ENCODE measurements around the gene ELL.
A peak's percentile ranks its signal among the peaks of the same experiment; 100 is the strongest.

Gene ELL

GRCh38 chr19:18558202-18558555, 36.3 kb upstream of the ELL start:
- peak overlapping the region; percentile 82 for H3K56ac ChIP-seq (ENCODE audit: low read length)
- no peak overlapping the region for H2AK5ac ChIP-seq (ENCODE audit: low read length)
- H3K4me1 ChIP-seq (ENCODE audit: control insufficient read depth, low read depth, low read length), result peaks cover 1% of the 10 kb centered on the region
- H4K5ac ChIP-seq (ENCODE audit: low read length), result no peak overlapping the region
- H3K4ac ChIP-seq (ENCODE audit: low read depth, low read length), result peak overlapping the region; percentile 88
- peak overlapping the region; percentile 87 for H3K4me3 ChIP-seq (ENCODE audit: low read length)
- peaks cover 12% of the 10 kb centered on the region for H3K79me1 ChIP-seq (ENCODE audit: low read length)
- no peak overlapping the region for H2BK120ac ChIP-seq (ENCODE audit: low read depth, low read length)
- peaks cover 16% of the 10 kb centered on the region for H3K79me2 ChIP-seq (ENCODE audit: control insufficient read depth, insufficient read depth, low read length)
- H3K23ac ChIP-seq (ENCODE audit: low read length), result no peak overlapping the region
- no peak overlapping the region for H4K8ac ChIP-seq (ENCODE audit: low read depth, low read length)
- H3K36me3 ChIP-seq (ENCODE audit: control insufficient read depth, insufficient read depth, low read length), result peaks cover 2% of the 10 kb centered on the region
- no peak overlapping the region for H2BK5ac ChIP-seq (ENCODE audit: low read length)
- peak overlapping the region; percentile 40 for H3K4me2 ChIP-seq (ENCODE audit: low read length)
- DNase-seq, result no peak
- no peaks in the 10 kb centered on the region for H3K27me3 ChIP-seq (ENCODE audit: insufficient read depth, low read length, poor library complexity)
- no peak overlapping the region for H3K27ac ChIP-seq (ENCODE audit: low read depth, low read length)
- H3K9ac ChIP-seq (ENCODE audit: low read length), result peak overlapping the region; percentile 72
- no peak overlapping the region for H2BK15ac ChIP-seq (replicated peaks; ENCODE audit: low read depth)
- H3K18ac ChIP-seq (ENCODE audit: low read length), result peak overlapping the region; percentile 72
- no CpG with 5 or more reads among the region's 11 CpGs for WGBS (ENCODE audit: extremely low coverage, insufficient coverage, low lambda C conversion rate)

- no peak within 1 kb of the TSS for H2BK5ac ChIP-seq (ENCODE audit: low read length)
- whole genome bisulfite sequencing (ENCODE audit: extremely low coverage, insufficient coverage, low lambda C conversion rate), result no CpG with 5 or more reads among the region's 58 CpGs
- no peak within 1 kb of the TSS for H4K5ac ChIP-seq (ENCODE audit: low read length)
- peaks cover 16% of the 10 kb centered on the region for H3K79me2 ChIP-seq (ENCODE audit: control insufficient read depth, insufficient read depth, low read length)
- H3K79me1 ChIP-seq (ENCODE audit: low read length), result peaks cover 12% of the 10 kb centered on the region
- no peak within 1 kb of the TSS for H3K23ac ChIP-seq (ENCODE audit: low read length)
- peak within 1 kb of the TSS; percentile 72 for H3K18ac ChIP-seq (ENCODE audit: low read length)
- no peak within 1 kb of the TSS for H3K27ac ChIP-seq (ENCODE audit: low read depth, low read length)
- H3K27me3 ChIP-seq (ENCODE audit: insufficient read depth, low read length, poor library complexity), result no peaks in the 10 kb centered on the region
- peak within 1 kb of the TSS; percentile 88 for H3K4ac ChIP-seq (ENCODE audit: low read depth, low read length)
- H3K36me3 ChIP-seq (ENCODE audit: control insufficient read depth, insufficient read depth, low read length), result peaks cover 2% of the 10 kb centered on the region
- H3K56ac ChIP-seq (ENCODE audit: low read length), result peak within 1 kb of the TSS; percentile 82
- H3K4me3 ChIP-seq (ENCODE audit: low read length), result peak within 1 kb of the TSS; percentile 87
- DNase-seq, result peak; percentile 97
- H2AK5ac ChIP-seq (ENCODE audit: low read length), result peak within 1 kb of the TSS; percentile 14
- H3K4me2 ChIP-seq (ENCODE audit: low read length), result peak within 1 kb of the TSS; percentile 40
- H3K9ac ChIP-seq (ENCODE audit: low read length), result peak within 1 kb of the TSS; percentile 72
- H2BK120ac ChIP-seq (ENCODE audit: low read depth, low read length), result no peak within 1 kb of the TSS
- no peak within 1 kb of the TSS for H2BK15ac ChIP-seq (replicated peaks; ENCODE audit: low read depth)
- no peak within 1 kb of the TSS for H4K8ac ChIP-seq (ENCODE audit: low read depth, low read length)
- H3K4me1 ChIP-seq (ENCODE audit: control insufficient read depth, low read depth, low read length), result peaks cover 1% of the 10 kb centered on the region
These were observed 35.7 kb upstream of the ELL start, which contains the start of gene KXD1 for GRCh38 chr19:18557411-18558201. KXD1 (plus strand) TSS chr19:18557870; CDS start chr19:18562057, 4,187 bp downstream.

GRCh38 chr19:18551631-18552030, 29.8 kb upstream of the ELL start:
- WGBS (ENCODE audit: extremely low coverage, insufficient coverage, low lambda C conversion rate), result no CpG with 5 or more reads among the region's 6 CpGs
- Histone ChIP-seq H4K5ac (ENCODE audit: low read length) (no peak overlapping the region), H3K27me3 (ENCODE audit: insufficient read depth, low read length, poor library complexity) (no peaks in the 10 kb centered on the region), H3K4me1 (ENCODE audit: control insufficient read depth, low read depth, low read length) (no peaks in the 10 kb centered on the region), H3K79me2 (ENCODE audit: control insufficient read depth, insufficient read depth, low read length) (no peaks in the 10 kb centered on the region), H3K56ac (ENCODE audit: low read length) (peak overlapping the region; percentile 34), H3K23ac (ENCODE audit: low read length) (no peak overlapping the region), H4K8ac (ENCODE audit: low read depth, low read length) (no peak overlapping the region), H3K9ac (ENCODE audit: low read length) (no peak overlapping the region), H3K4ac (ENCODE audit: low read depth, low read length) (no peak overlapping the region), H3K4me2 (ENCODE audit: low read length) (no peak overlapping the region), H3K36me3 (ENCODE audit: control insufficient read depth, insufficient read depth, low read length) (no peaks in the 10 kb centered on the region), H3K79me1 (ENCODE audit: low read length) (no peaks in the 10 kb centered on the region), H2AK5ac (ENCODE audit: low read length) (no peak overlapping the region), H2BK15ac (replicated peaks; ENCODE audit: low read depth) (no peak overlapping the region), H2BK5ac (ENCODE audit: low read length) (no peak overlapping the region), H3K18ac (ENCODE audit: low read length) (no peak overlapping the region), H3K4me3 (ENCODE audit: low read length) (no peak overlapping the region), H2BK120ac (ENCODE audit: low read depth, low read length) (no peak overlapping the region), H3K27ac (ENCODE audit: low read depth, low read length) (no peak overlapping the region)
- DNase-seq, result no peak

GRCh38 chr19:18543814-18544475, 22.1 kb upstream of the ELL start:
- Histone ChIP-seq H3K4me3 (ENCODE audit: low read length) (peak overlapping the region; percentile 3), H3K27me3 (ENCODE audit: insufficient read depth, low read length, poor library complexity) (no peaks in the 10 kb centered on the region), H3K4me2 (ENCODE audit: low read length) (peak overlapping the region; percentile 70), H3K79me1 (ENCODE audit: low read length) (peaks cover 11% of the 10 kb centered on the region), H4K8ac (ENCODE audit: low read depth, low read length) (no peak overlapping the region), H3K18ac (ENCODE audit: low read length) (peak overlapping the region; percentile 71), H2BK15ac (replicated peaks; ENCODE audit: low read depth) (no peak overlapping the region), H3K23ac (ENCODE audit: low read length) (no peak overlapping the region), H4K5ac (ENCODE audit: low read length) (no peak overlapping the region), H3K4ac (ENCODE audit: low read depth, low read length) (peak overlapping the region; percentile 70), H2BK120ac (ENCODE audit: low read depth, low read length) (no peak overlapping the region), H2AK5ac (ENCODE audit: low read length) (no peak overlapping the region), H2BK5ac (ENCODE audit: low read length) (peak overlapping the region; percentile 9), H3K27ac (ENCODE audit: low read depth, low read length) (peak overlapping the region; percentile 35), H3K9ac (ENCODE audit: low read length) (peak overlapping the region; percentile 62), H3K56ac (ENCODE audit: low read length) (peak overlapping the region; percentile 80), H3K79me2 (ENCODE audit: control insufficient read depth, insufficient read depth, low read length) (peaks cover 6% of the 10 kb centered on the region), H3K36me3 (ENCODE audit: control insufficient read depth, insufficient read depth, low read length) (peaks cover 8% of the 10 kb centered on the region), H3K4me1 (ENCODE audit: control insufficient read depth, low read depth, low read length) (no peaks in the 10 kb centered on the region)
- no CpG with 5 or more reads among the region's 12 CpGs for WGBS (ENCODE audit: extremely low coverage, insufficient coverage, low lambda C conversion rate)
- peak; percentile 91 for DNase-seq

GRCh38 chr19:18542941-18543813, 21.3 kb upstream of the ELL start, which contains the start of gene FKBP8:
FKBP8 (minus strand) TSS chr19:18543573; CDS start chr19:18541970, 1,603 bp downstream.
- Histone ChIP-seq H3K79me2 (ENCODE audit: control insufficient read depth, insufficient read depth, low read length) (peaks cover 6% of the 10 kb centered on the region), H3K56ac (ENCODE audit: low read length) (peak within 1 kb of the TSS; percentile 91), H3K79me1 (ENCODE audit: low read length) (peaks cover 11% of the 10 kb centered on the region), H3K18ac (ENCODE audit: low read length) (peak within 1 kb of the TSS; percentile 97), H3K27ac (ENCODE audit: low read depth, low read length) (peak within 1 kb of the TSS; percentile 48), H3K23ac (ENCODE audit: low read length) (peak within 1 kb of the TSS; percentile 74), H3K4me1 (ENCODE audit: control insufficient read depth, low read depth, low read length) (no peaks in the 10 kb centered on the region), H2BK120ac (ENCODE audit: low read depth, low read length) (no peak within 1 kb of the TSS), H3K4me2 (ENCODE audit: low read length) (peak within 1 kb of the TSS; percentile 76), H4K8ac (ENCODE audit: low read depth, low read length) (peak within 1 kb of the TSS; percentile 14), H3K36me3 (ENCODE audit: control insufficient read depth, insufficient read depth, low read length) (peaks cover 8% of the 10 kb centered on the region), H3K4ac (ENCODE audit: low read depth, low read length) (peak within 1 kb of the TSS; percentile 79), H2AK5ac (ENCODE audit: low read length) (peak within 1 kb of the TSS; percentile 48), H3K27me3 (ENCODE audit: insufficient read depth, low read length, poor library complexity) (no peaks in the 10 kb centered on the region), H3K9ac (ENCODE audit: low read length) (peak within 1 kb of the TSS; percentile 85), H2BK5ac (ENCODE audit: low read length) (peak within 1 kb of the TSS; percentile 9), H3K4me3 (ENCODE audit: low read length) (peak within 1 kb of the TSS; percentile 80), H2BK15ac (replicated peaks; ENCODE audit: low read depth) (no peak within 1 kb of the TSS), H4K5ac (ENCODE audit: low read length) (no peak within 1 kb of the TSS)
- peak; percentile 89 for DNase-seq
- WGBS (ENCODE audit: extremely low coverage, insufficient coverage, low lambda C conversion rate), result no CpG with 5 or more reads among the region's 86 CpGs
